GM12801 (cell line): ENCODE results near the gene CEBPA.

Experiments
- CTCF ChIP-seq: IDR thresholded peaks from one replicate; pipeline ENCODE4 v1.5.1; 2011; ENCODE audit warnings: control low read depth; ENCODE audit not compliant: insufficient read length; ENCODE audit errors: extremely low read depth

Gene CEBPA

GRCh38 chr19:33287927-33288326 is 14.4 kb downstream of the CEBPA start:
- TF ChIP-seq CTCF, result no peak

- no peak for TF ChIP-seq CTCF
These were observed 14.9 kb downstream of the CEBPA start for GRCh38 chr19:33287438-33287837.

GRCh38 chr19:33286899-33287298 is 15.4 kb downstream of the CEBPA start:
- no peak for TF ChIP-seq CTCF

- no peak for TF ChIP-seq CTCF
These were observed 16.9 kb downstream of the CEBPA start for GRCh38 chr19:33285441-33285927.

- no peak for TF ChIP-seq CTCF
These were observed 17.6 kb downstream of the CEBPA start for GRCh38 chr19:33284756-33285155.

GRCh38 chr19:33284146-33284643 is 18.1 kb downstream of the CEBPA start:
- no peak for TF ChIP-seq CTCF

- no peak for TF ChIP-seq CTCF
These were observed 18.7 kb downstream of the CEBPA start for GRCh38 chr19:33283589-33283988.
